ENCODE measurements around the gene SEMA5A. TPM values are rescaled to one million over a fixed set of nuclear protein-coding genes. Genes with fewer than 3 reads are reported as not detected.

Gene SEMA5A
- total RNA-seq, 1 donor = 42.3 TPM

DNA sequence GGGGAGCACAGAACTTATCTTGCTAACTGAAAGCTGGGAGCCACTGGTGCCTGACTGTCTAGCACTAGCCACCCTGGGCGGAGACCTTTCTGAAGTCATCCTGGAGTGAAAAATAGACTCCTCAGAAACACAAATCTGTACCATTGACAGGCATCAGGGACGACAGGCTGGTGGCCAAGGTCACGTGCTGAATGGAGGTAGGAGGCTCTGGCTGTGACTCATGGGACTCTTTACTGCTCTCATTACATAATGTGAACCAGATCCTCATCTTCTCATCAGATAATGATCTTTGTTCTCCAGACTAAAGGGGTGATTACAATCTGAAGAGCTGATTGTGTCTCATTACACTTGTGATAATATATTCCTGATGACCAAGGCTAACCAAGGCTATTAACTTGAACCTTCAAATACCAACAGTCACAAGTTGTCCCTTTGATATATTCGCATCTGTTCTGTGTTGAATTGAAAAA, 91.8 kb downstream of the SEMA5A start:
- H3K36me3 ChIP-seq (ENCODE audit: insufficient read depth, low read length) = no peaks in the 10 kb centered on the region
- H3K9me3 ChIP-seq (ENCODE audit: low read depth, low read length) = peaks cover 2% of the 10 kb centered on the region
- no peak overlapping the region for H3K4me3 ChIP-seq (ENCODE audit: insufficient read depth, low read length)
- H3K4me2 ChIP-seq (ENCODE audit: insufficient read depth, low read length) = peak overlapping the region; percentile 14
- H4K20me1 ChIP-seq (ENCODE audit: insufficient read depth, low read length) = no peaks in the 10 kb centered on the region
- peaks cover 23% of the 10 kb centered on the region for H3K4me1 ChIP-seq (ENCODE audit: insufficient read depth, low read length)
- DNase-seq (ENCODE audit: insufficient read length, low spot score, missing footprints) = peak; percentile 79
- no peaks in the 10 kb centered on the region for H3K27me3 ChIP-seq (ENCODE audit: insufficient read depth, low read length)
- peak overlapping the region; percentile 52 for H2AFZ ChIP-seq (ENCODE audit: low read length)
- TF ChIP-seq, protein P1, sequence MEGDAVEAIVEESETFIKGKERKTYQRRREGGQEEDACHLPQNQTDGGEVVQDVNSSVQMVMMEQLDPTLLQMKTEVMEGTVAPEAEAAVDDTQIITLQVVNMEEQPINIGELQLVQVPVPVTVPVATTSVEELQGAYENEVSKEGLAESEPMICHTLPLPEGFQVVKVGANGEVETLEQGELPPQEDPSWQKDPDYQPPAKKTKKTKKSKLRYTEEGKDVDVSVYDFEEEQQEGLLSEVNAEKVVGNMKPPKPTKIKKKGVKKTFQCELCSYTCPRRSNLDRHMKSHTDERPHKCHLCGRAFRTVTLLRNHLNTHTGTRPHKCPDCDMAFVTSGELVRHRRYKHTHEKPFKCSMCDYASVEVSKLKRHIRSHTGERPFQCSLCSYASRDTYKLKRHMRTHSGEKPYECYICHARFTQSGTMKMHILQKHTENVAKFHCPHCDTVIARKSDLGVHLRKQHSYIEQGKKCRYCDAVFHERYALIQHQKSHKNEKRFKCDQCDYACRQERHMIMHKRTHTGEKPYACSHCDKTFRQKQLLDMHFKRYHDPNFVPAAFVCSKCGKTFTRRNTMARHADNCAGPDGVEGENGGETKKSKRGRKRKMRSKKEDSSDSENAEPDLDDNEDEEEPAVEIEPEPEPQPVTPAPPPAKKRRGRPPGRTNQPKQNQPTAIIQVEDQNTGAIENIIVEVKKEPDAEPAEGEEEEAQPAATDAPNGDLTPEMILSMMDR (IDR thresholded peaks at IDR 0.05; ENCODE audit: extremely low read depth, low read depth, low read length) = no peak
- H3K27ac ChIP-seq (ENCODE audit: low read depth, low read length) = no peak overlapping the region
- peaks cover 22% of the 10 kb centered on the region for H3K79me2 ChIP-seq (ENCODE audit: insufficient read depth, low read length)

DNA sequence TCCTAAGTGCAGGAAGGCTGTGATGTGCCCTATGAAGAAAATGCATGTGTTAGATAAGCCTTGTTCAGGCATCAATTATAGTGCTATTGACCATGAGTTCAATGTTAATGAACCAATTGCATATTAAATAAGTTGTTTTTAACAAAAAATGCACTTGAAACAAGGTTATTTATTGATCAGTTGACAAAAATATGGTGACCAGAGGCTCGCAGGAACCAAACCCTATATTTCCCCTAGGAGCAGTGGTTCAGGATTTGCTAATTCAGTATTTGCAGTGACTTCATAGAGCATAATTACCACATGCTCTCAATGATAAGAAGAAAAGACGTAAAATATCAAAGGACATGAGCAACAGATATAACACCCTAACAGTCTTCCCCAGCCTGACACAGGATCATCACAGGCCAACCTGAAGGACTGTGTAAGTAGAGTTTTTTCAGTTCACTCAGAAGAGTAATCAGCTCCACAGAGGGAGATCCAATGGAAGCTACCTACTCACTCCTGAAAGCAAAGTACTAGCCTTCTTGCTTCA, 92.3 kb downstream of the SEMA5A start:
- peaks cover 2% of the 10 kb centered on the region for H3K9me3 ChIP-seq (ENCODE audit: low read depth, low read length)
- TF ChIP-seq, protein P1 (IDR thresholded peaks at IDR 0.05; ENCODE audit: extremely low read depth, low read depth, low read length) = no peak
- no peak overlapping the region for H3K4me3 ChIP-seq (ENCODE audit: insufficient read depth, low read length)
- peak overlapping the region; percentile 14 for H3K4me2 ChIP-seq (ENCODE audit: insufficient read depth, low read length)
- H3K27me3 ChIP-seq (ENCODE audit: insufficient read depth, low read length) = no peaks in the 10 kb centered on the region
- DNase-seq (ENCODE audit: insufficient read length, low spot score, missing footprints) = no peak
- no peaks in the 10 kb centered on the region for H3K36me3 ChIP-seq (ENCODE audit: insufficient read depth, low read length)
- peaks cover 23% of the 10 kb centered on the region for H3K4me1 ChIP-seq (ENCODE audit: insufficient read depth, low read length)
- H3K27ac ChIP-seq (ENCODE audit: low read depth, low read length) = no peak overlapping the region
- peak overlapping the region; percentile 52 for H2AFZ ChIP-seq (ENCODE audit: low read length)
- H4K20me1 ChIP-seq (ENCODE audit: insufficient read depth, low read length) = no peaks in the 10 kb centered on the region
- peaks cover 23% of the 10 kb centered on the region for H3K79me2 ChIP-seq (ENCODE audit: insufficient read depth, low read length)

GRCh38 chr5:9452181-9452580, 93.7 kb downstream of the SEMA5A start:
- Histone ChIP-seq H3K4me3 (ENCODE audit: insufficient read depth, low read length) (no peak overlapping the region), H3K27ac (ENCODE audit: low read depth, low read length) (no peak overlapping the region), H3K9me3 (ENCODE audit: low read depth, low read length) (peaks cover 2% of the 10 kb centered on the region), H3K36me3 (ENCODE audit: insufficient read depth, low read length) (no peaks in the 10 kb centered on the region), H2AFZ (ENCODE audit: low read length) (no peak overlapping the region), H3K4me2 (ENCODE audit: insufficient read depth, low read length) (no peak overlapping the region), H4K20me1 (ENCODE audit: insufficient read depth, low read length) (no peaks in the 10 kb centered on the region), H3K27me3 (ENCODE audit: insufficient read depth, low read length) (no peaks in the 10 kb centered on the region), H3K4me1 (ENCODE audit: insufficient read depth, low read length) (peaks cover 23% of the 10 kb centered on the region), H3K79me2 (ENCODE audit: insufficient read depth, low read length) (peaks cover 21% of the 10 kb centered on the region)
- TF ChIP-seq, protein P1 (IDR thresholded peaks at IDR 0.05; ENCODE audit: extremely low read depth, low read depth, low read length) = no peak
- no peak for DNase-seq (ENCODE audit: insufficient read length, low spot score, missing footprints)

DNA sequence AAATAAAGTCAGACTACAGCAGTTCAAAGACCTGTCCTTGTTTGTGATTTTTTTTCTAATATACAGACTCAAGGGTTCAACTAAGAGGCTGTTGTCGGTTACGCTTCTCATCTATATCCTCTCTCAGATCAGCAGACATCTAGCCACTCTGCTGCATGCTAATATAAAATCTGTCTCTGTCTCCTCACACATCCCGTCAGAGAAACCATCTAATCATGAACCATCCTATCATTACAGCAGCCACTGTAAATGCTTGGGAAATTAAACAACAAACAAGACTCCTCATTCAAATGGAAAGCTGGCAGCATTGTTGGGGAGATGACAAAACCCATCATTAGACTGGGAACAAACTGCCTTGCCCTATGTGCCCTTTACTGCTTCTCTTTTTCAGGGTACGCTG, 94.8 kb downstream of the SEMA5A start:
- Histone ChIP-seq H3K4me1 (ENCODE audit: insufficient read depth, low read length) (peaks cover 12% of the 10 kb centered on the region), H3K27ac (ENCODE audit: low read depth, low read length) (no peak overlapping the region), H3K4me3 (ENCODE audit: insufficient read depth, low read length) (no peak overlapping the region), H3K4me2 (ENCODE audit: insufficient read depth, low read length) (no peak overlapping the region), H3K79me2 (ENCODE audit: insufficient read depth, low read length) (peaks cover 22% of the 10 kb centered on the region), H3K9me3 (ENCODE audit: low read depth, low read length) (peaks cover 2% of the 10 kb centered on the region), H4K20me1 (ENCODE audit: insufficient read depth, low read length) (no peaks in the 10 kb centered on the region), H3K27me3 (ENCODE audit: insufficient read depth, low read length) (no peaks in the 10 kb centered on the region), H3K36me3 (ENCODE audit: insufficient read depth, low read length) (no peaks in the 10 kb centered on the region), H2AFZ (ENCODE audit: low read length) (no peak overlapping the region)
- no peak for DNase-seq (ENCODE audit: insufficient read length, low spot score, missing footprints)
- TF ChIP-seq, protein P1 (IDR thresholded peaks at IDR 0.05; ENCODE audit: extremely low read depth, low read depth, low read length) = no peak

All from osteoblast (primary cell).